ENCODE measurements around the gene FN3K. TPM values are rescaled to one million over a fixed set of nuclear protein-coding genes. Genes with fewer than 3 reads are reported as not detected.

The FN3K gene
- total and polyA plus RNA-seq, 8 donors: 12.8 to 28.1 (median 20.5) TPM

DNA sequence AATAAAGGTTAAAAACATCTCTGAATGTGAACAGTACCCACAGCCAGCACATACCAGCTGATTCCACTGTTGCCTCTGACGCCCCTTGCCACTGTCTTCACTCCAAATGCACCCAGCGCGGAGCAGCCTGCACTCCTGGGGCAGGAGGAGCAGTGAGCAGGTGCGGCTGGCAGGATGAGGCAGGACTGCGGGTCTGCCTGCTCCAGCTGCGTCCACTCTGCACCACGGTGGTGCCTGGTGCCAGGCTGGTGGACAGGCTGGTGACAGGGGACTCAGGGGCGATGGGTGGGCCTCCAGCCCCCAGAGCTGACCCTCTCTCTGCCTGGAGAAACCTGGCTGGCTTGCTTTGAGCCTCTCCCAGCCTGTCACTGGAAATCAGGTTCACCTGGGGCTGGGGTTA is 46.3 kb upstream of the FN3K start:
- TF ChIP-seq CTCF (IDR thresholded peaks at IDR 0.05): no peak
- Histone ChIP-seq H3K9me3 (peaks cover 0 to 1% of the 10 kb centered on the region in 2 donors), H3K27ac (no peak overlapping the region), H3K4me3 (no peak overlapping the region), H3K36me3 (no peaks in the 10 kb centered on the region), H3K27me3 (no peaks in the 10 kb centered on the region), H3K4me1 (no peaks in the 10 kb centered on the region)
- ATAC-seq (no peak), DNase-seq (no peak)
- intact Hi-C loops (cut with DNase I): no loop called here

DNA sequence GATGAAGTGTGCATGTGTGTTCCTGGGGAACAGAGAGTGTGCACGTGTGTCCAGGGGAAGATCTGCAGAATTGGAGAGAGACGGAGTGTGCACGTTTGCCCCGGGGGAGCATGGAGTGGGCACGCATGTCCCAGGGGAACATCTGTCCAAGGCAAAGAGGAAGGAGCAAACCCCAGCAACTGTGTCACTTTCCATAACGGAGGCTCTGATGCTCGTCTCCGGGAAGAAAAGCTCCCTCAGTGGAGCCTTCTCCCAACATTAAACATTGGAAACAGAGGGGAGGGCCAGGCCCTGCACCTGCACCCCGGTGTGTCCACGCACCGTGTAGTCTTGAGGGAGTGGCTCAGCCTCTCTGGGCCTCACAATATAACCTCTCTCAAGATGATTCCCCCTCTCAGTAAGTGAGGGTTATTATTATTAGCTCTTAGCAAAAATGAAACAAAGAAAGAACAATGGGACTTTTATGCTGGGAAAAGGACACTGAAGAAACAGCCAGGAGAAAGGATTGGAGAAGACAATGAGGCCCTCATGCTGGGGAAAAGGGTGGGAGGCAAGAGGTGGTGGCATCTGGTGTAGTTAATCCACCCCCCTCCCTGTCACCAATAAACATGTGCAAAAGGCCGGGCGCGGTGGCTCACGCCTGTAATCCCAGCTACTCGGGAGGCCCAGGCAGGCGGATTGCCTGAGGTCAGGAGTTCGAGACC is 44.5 kb upstream of the FN3K start:
- no peak for TF ChIP-seq CTCF (IDR thresholded peaks at IDR 0.05)
- ATAC-seq (no peak), DNase-seq (no peak)
- no peak overlapping the region for H3K4me3 ChIP-seq
- intact Hi-C loops (cut with DNase I): no loop called here
- peaks cover 0 to under 1% of the 10 kb centered on the region in 2 donors for H3K27me3 ChIP-seq
- H3K4me1 ChIP-seq: no peaks in the 10 kb centered on the region
- H3K36me3 ChIP-seq: no peaks in the 10 kb centered on the region
- peaks cover 0 to 14% of the 10 kb centered on the region in 2 donors for H3K9me3 ChIP-seq
- H3K27ac ChIP-seq: no peak overlapping the region

GRCh38 chr17:82691714-82692113 is 43.7 kb upstream of the FN3K start:
- ATAC-seq: no peak

GRCh38 chr17:82692268-82692667 is 43.1 kb upstream of the FN3K start:
- H3K9me3 ChIP-seq: peaks cover 0 to 14% of the 10 kb centered on the region in 2 donors
- TF ChIP-seq CTCF (IDR thresholded peaks at IDR 0.05): no peak
- no peaks in the 10 kb centered on the region for H3K36me3 ChIP-seq
- H3K4me1 ChIP-seq: peaks cover under 1 to 6% of the 10 kb centered on the region in 2 donors
- DNase-seq (no peak), ATAC-seq (no peak)
- peaks cover 0 to 14% of the 10 kb centered on the region in 2 donors for H3K27me3 ChIP-seq
- no peak overlapping the region for H3K27ac ChIP-seq
- no peak overlapping the region for H3K4me3 ChIP-seq
- intact Hi-C loops (cut with DNase I): no loop called here

More at GRCh38 chr17:82691714-82692113, 43.7 kb upstream of the FN3K start:
- TF ChIP-seq CTCF (IDR thresholded peaks at IDR 0.05): no peak
- Histone ChIP-seq H3K27ac (no peak overlapping the region), H3K4me3 (no peak overlapping the region), H3K9me3 (peaks cover 0 to 14% of the 10 kb centered on the region in 2 donors), H3K36me3 (no peaks in the 10 kb centered on the region), H3K4me1 (peaks cover 0 to under 1% of the 10 kb centered on the region in 2 donors), H3K27me3 (peaks cover 0 to 9% of the 10 kb centered on the region in 2 donors)
- intact Hi-C loops (cut with DNase I): no loop called here
- no peak for DNase-seq

DNA sequence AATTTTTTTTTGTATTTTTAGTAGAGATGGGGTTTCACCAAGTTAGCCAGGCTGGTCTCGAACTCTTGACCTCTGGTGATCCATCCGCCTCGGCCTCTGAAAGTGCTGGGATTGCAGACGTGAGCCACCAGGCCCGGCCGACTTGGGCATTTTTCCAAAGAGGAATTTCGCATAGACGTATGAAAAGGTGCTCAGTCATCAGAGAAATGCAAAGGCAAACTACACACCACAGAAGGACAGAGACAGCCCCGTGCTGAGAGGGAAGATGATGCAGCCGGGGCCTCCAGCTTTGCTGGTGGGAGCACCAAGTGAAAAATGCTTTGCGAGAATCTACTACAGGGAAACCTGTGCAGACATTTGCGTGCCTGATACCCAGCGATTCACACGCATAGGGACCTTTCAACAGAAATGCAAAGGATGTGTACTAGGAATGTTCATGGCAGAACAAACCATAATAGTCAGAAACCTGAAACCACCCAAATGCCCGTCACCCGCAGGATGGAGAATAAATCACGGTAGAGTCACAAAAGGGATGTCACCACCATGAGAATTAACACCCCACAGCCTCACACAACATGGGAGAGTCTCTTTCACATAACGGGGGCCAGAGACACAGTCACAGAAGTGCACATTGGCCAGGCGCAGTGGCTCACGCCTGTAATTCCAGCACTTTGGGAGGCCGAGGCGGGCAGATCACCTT is 42.1 kb upstream of the FN3K start:
- Histone ChIP-seq H3K9me3 (peaks cover 0 to 14% of the 10 kb centered on the region in 2 donors), H3K36me3 (no peaks in the 10 kb centered on the region), H3K4me3 (no peak overlapping the region), H3K27me3 (peaks cover 0 to 23% of the 10 kb centered on the region in 2 donors), H3K4me1 (peaks cover 5 to 14% of the 10 kb centered on the region in 2 donors), H3K27ac (no peak overlapping the region)
- no peak for TF ChIP-seq CTCF (IDR thresholded peaks at IDR 0.05)
- intact Hi-C loops (cut with DNase I): no loop called here
- DNase-seq (no peak), ATAC-seq (no peak)
